Effector memory CD4-positive, alpha-beta T cell (primary cell): ENCODE data around the gene ARHGEF1.

ENCODE experiments used
- DNase-seq, 3 donors: peaks; one replicate each; pipeline ENCODE4 v3.0.0-alpha.2; 2020
- H3K27ac ChIP-seq: 2 replicates; pipeline ENCODE4 v1.7.0; 2013; ENCODE audit warnings: mild to moderate bottlenecking, low read length, moderate library complexity; ENCODE audit not compliant: insufficient read depth, poor library complexity, severe bottlenecking
- H3K27me3 ChIP-seq: replicated peaks from 2 replicates; pipeline ENCODE4 v1.7.0; 2013; ENCODE audit warnings: mild to moderate bottlenecking, low read length; ENCODE audit not compliant: insufficient read depth, control insufficient read depth, poor library complexity, severe bottlenecking
- H3K36me3 ChIP-seq: 2 replicates; pipeline ENCODE4 v1.7.0; 2013; ENCODE audit warnings: mild to moderate bottlenecking, low read length, moderate library complexity; ENCODE audit not compliant: control insufficient read depth, insufficient read depth
- H3K4me1 ChIP-seq: 2 replicates; pipeline ENCODE4 v1.7.0; 2013; ENCODE audit warnings: low read length, mild to moderate bottlenecking; ENCODE audit not compliant: control insufficient read depth, insufficient read depth, poor library complexity, severe bottlenecking
- H3K4me3 ChIP-seq: 2 replicates; pipeline ENCODE4 v1.7.0; 2013; ENCODE audit warnings: low read length, low read depth, mild to moderate bottlenecking; ENCODE audit not compliant: insufficient read depth, poor library complexity, severe bottlenecking
- H3K9me3 ChIP-seq: 2 replicates; pipeline ENCODE4 v1.7.0; 2013; ENCODE audit warnings: mild to moderate bottlenecking, low read length, moderate library complexity; ENCODE audit not compliant: control insufficient read depth

The ARHGEF1 gene

GRCh38 chr19:41893899-41894298 lies 10.9 kb downstream of the ARHGEF1 start:
- Histone ChIP-seq H3K27ac (peak overlapping the region; percentile 53), H3K36me3 (peaks cover 84% of the 10 kb centered on the region), H3K4me1 (peaks cover 42% of the 10 kb centered on the region), H3K9me3 (no peaks in the 10 kb centered on the region), H3K4me3 (no peak overlapping the region), H3K27me3 (no peaks in the 10 kb centered on the region)
- no peak for DNase-seq

GRCh38 chr19:41894350-41894749 lies 11.4 kb downstream of the ARHGEF1 start:
- no peak for DNase-seq
- Histone ChIP-seq H3K4me1 (peaks cover 38% of the 10 kb centered on the region), H3K4me3 (no peak overlapping the region), H3K27ac (peak overlapping the region; percentile 53), H3K27me3 (no peaks in the 10 kb centered on the region), H3K36me3 (peaks cover 84% of the 10 kb centered on the region), H3K9me3 (no peaks in the 10 kb centered on the region)

DNA sequence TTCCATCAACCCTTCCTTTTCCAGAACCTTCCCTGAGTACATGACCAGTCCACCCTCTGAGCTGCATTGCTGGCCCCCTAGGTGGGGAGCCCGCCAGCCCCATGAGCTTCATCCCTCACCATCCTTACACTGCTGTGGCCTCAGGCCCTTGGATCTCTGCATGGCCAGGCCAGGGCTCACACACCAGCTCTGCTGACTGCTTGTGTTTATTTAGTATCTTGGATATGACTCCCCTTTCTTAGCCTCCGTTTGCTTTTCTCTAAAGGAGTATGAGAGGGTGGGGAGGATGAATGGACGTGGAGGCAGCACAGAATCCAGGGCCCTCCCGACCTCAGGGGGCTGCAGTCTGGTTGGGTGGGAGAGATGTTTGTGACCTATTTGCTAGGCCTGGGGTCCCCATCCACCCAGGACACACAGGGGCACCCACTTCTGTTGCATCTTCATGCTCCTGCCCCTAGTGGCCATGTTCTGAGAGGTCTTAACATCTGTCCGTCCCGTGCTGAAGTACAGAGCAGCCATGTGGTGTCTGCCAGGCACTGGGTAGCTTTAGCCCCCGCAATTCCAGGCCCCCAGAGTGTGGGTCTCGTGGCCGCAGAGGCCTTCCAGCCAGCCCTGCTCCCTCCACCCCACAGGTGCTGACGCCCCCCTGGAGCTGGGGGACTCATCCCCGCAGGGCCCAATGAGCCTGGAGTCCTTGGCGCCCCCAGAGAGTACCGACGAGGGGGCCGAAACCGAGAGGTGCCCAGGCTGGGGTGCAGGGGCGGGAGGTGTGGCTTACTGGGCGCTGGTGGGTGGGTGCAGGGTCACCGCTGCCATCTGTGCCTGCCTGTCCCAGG lies 13.0 kb downstream of the ARHGEF1 start:
- H3K36me3 ChIP-seq, result peaks cover 85% of the 10 kb centered on the region
- DNase-seq, result no peak
- no peaks in the 10 kb centered on the region for H3K9me3 ChIP-seq
- peaks cover 31% of the 10 kb centered on the region for H3K4me1 ChIP-seq
- no peak overlapping the region for H3K4me3 ChIP-seq
- no peaks in the 10 kb centered on the region for H3K27me3 ChIP-seq
- peak overlapping the region; percentile 27 for H3K27ac ChIP-seq

- H3K27ac ChIP-seq, result no peak overlapping the region
- H3K4me1 ChIP-seq, result peaks cover 29% of the 10 kb centered on the region
- no peaks in the 10 kb centered on the region for H3K27me3 ChIP-seq
- H3K4me3 ChIP-seq, result no peak overlapping the region
- H3K36me3 ChIP-seq, result peaks cover 86% of the 10 kb centered on the region
- no peaks in the 10 kb centered on the region for H3K9me3 ChIP-seq
- DNase-seq, result no peak
These were observed 13.6 kb downstream of the ARHGEF1 start for GRCh38 chr19:41896581-41896942.

DNA sequence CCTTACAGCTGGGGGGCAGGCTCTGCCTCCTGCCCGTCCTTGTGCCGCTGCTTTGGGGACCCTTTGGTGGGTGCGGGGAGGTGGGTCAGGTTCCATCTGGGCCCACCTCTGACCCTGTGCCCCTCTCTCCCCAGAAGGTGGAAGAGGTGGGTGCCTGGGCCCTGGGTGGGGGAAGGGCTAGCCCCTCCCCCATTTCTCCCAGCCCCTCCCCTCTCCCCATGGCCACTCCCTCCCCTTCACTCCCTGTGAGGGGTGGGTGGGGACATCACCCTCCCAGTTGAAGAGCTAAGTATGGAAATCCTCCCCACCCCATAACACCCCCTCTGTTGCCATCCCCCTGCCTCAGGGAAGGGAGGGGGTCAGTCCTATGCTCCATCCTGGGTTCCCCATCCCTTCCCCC lies 14.2 kb downstream of the ARHGEF1 start:
- H3K27ac ChIP-seq, result peak overlapping the region; percentile 37
- H3K9me3 ChIP-seq, result no peaks in the 10 kb centered on the region
- H3K4me3 ChIP-seq, result no peak overlapping the region
- H3K36me3 ChIP-seq, result peaks cover 86% of the 10 kb centered on the region
- H3K4me1 ChIP-seq, result peaks cover 24% of the 10 kb centered on the region
- DNase-seq, result no peak
- no peaks in the 10 kb centered on the region for H3K27me3 ChIP-seq

- Histone ChIP-seq H3K27me3 (no peaks in the 10 kb centered on the region), H3K4me1 (peaks cover 17% of the 10 kb centered on the region), H3K27ac (no peak overlapping the region), H3K9me3 (no peaks in the 10 kb centered on the region), H3K36me3 (peaks cover 86% of the 10 kb centered on the region), H3K4me3 (no peak overlapping the region)
- DNase-seq, result no peak
These were observed 14.8 kb downstream of the ARHGEF1 start for GRCh38 chr19:41897820-41898219.

GRCh38 chr19:41898235-41898634 lies 15.3 kb downstream of the ARHGEF1 start:
- Histone ChIP-seq H3K4me1 (peaks cover 13% of the 10 kb centered on the region), H3K36me3 (peaks cover 87% of the 10 kb centered on the region), H3K9me3 (no peaks in the 10 kb centered on the region), H3K4me3 (no peak overlapping the region), H3K27me3 (no peaks in the 10 kb centered on the region), H3K27ac (no peak overlapping the region)
- no peak for DNase-seq

- no peak for DNase-seq
- Histone ChIP-seq H3K36me3 (peaks cover 92% of the 10 kb centered on the region), H3K4me3 (no peak overlapping the region), H3K4me1 (peaks cover 7% of the 10 kb centered on the region), H3K27ac (no peak overlapping the region), H3K27me3 (no peaks in the 10 kb centered on the region), H3K9me3 (no peaks in the 10 kb centered on the region)
These were observed 18.9 kb downstream of the ARHGEF1 start for GRCh38 chr19:41901707-41902360.

GRCh38 chr19:41902594-41902993 lies 19.6 kb downstream of the ARHGEF1 start:
- H3K36me3 ChIP-seq, result peaks cover 92% of the 10 kb centered on the region
- H3K4me1 ChIP-seq, result peaks cover 7% of the 10 kb centered on the region
- H3K4me3 ChIP-seq, result no peak overlapping the region
- no peak overlapping the region for H3K27ac ChIP-seq
- H3K9me3 ChIP-seq, result no peaks in the 10 kb centered on the region
- H3K27me3 ChIP-seq, result no peaks in the 10 kb centered on the region
- no peak for DNase-seq

DNA sequence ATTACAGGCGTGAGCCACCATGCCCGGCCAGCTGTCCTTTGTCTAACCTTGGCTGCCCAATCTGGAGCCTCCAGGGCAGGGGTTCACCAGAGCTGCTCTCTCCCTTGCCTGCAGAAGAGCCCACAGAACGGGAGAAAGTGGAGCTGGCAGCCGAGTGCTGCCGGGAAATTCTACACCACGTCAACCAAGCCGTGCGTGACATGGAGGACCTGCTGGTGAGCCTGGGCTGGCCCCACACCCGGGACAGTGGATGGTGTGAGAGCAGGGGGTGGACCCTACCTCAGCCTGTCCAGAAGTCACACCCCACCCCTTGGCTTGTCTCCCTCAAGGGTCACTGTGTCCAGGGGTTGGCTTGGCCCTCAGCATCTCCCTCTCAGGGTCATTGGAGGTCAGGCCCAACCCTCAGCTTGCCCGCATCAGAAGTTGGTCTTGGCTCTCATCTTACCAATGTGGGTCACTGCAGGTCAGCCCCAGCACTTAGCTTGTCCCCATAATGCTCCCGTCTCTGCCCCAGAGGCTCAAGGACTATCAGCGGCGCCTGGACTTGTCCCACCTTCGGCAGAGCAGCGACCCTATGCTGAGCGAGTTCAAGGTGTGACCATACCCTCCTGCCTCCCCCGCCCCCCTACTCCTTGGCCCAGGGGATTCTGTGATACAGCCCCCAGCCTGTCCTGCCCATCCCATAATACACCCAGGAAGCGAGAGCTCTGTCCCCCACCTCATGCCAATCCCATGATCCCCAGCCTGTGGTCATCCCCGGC lies 20.4 kb downstream of the ARHGEF1 start:
- no peak overlapping the region for H3K27ac ChIP-seq

More for the DNA sequence above, 20.4 kb downstream of the ARHGEF1 start:
- peaks cover 7% of the 10 kb centered on the region for H3K4me1 ChIP-seq
- peaks cover 84% of the 10 kb centered on the region for H3K36me3 ChIP-seq
- H3K27me3 ChIP-seq, result no peaks in the 10 kb centered on the region
- H3K9me3 ChIP-seq, result no peaks in the 10 kb centered on the region
- H3K4me3 ChIP-seq, result no peak overlapping the region
- DNase-seq, result no peak
